NCI-H1092 (cell line): ENCODE data around the gene TESMIN.

ENCODE experiments used
- DNase-seq: peaks from one replicate; lab custom pipeline; 2025; lab: John Stamatoyannopoulos, UW

The TESMIN gene

DNA sequence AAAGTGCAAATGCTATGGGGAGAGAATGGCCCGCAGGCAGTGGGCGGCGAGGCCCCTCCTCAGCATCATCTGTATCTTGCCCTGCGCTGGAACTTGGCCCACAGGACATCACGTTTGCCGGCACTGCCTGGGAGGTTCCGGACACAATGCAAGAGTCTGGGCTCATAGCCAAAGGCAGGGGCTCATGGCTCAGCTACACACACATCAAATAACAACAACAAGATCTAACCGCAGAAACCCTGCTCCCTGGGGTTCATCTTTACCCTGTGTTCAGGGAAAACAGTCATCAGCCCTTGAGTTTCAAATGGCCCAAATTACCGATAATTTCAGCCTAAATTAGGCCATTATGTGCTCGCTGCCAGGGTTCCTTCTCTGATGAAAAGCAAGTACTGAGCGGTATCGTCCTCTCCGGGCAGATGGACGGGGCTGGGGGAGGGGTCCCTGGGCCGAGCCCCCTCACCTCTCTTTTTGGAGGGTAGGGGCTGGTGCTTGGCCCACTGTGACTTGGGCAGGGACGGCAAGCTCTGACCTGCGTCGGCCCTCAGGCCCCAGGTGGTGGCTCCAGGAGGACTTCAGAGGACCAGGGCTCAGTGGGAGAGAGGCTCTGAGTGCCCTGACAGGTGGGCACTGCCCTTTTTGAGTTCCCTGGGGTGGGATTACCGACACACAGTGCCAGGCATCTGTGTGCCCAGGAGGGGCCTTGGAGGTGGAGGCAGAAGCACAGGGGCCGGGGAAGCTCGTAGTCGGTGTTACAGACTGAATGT is 92.0 kb downstream of the TESMIN start:
- peak; percentile 96 for DNase-seq

DNA sequence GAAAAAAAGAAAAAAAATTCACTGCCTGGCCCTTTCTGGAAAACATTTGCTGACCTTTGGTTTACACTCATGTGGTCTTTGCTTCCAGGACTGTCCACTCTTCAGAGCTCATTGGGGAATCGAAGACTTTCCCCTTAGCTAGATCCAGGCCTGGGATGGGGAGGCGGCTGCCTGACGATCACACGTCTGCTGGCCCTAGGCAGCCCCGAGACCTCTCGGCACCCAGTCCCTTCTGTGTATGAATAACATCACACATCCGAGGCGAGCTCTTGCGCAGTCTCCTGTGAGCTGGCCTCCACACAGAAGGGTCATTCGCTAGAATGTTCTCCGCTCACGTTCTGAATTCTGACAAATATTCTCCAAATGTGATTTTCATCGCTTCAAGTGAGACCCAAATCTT is 92.7 kb downstream of the TESMIN start:
- no peak for DNase-seq

GRCh38 chr11:68658097-68658496 is 93.2 kb downstream of the TESMIN start:
- no peak for DNase-seq
